Right lobe of liver (tissue), 4 donors: ENCODE data around the gene ALPP.

Experiments used
- POLR2A ChIP-seq: fragments of 450-650 bp; IDR thresholded peaks from one replicate; pipeline ENCODE4 v1.6.1; 2017; ENCODE audit warnings: antibody characterized with exemption, mild to moderate bottlenecking
- TF ChIP-seq, protein P1 (sequence below), 4 donors: fragments of 200-600 bp in 3 of 4; fragments of 450-650 bp in 1 of 4; IDR thresholded peaks; one replicate each; pipeline versions ENCODE4 v1.5.1 to v1.8.0; 2016 to 2022; ENCODE audit warnings: antibody characterized with exemption in 4 of 4, mild to moderate bottlenecking in 2 of 4
- donor health status: DM: no; HTN: no; CAD: no.
- donor health status: DM: no; HTN: no; CAD: no.
- donor health status: DM: no; HTN: yes; CAD: no.

DNA sequence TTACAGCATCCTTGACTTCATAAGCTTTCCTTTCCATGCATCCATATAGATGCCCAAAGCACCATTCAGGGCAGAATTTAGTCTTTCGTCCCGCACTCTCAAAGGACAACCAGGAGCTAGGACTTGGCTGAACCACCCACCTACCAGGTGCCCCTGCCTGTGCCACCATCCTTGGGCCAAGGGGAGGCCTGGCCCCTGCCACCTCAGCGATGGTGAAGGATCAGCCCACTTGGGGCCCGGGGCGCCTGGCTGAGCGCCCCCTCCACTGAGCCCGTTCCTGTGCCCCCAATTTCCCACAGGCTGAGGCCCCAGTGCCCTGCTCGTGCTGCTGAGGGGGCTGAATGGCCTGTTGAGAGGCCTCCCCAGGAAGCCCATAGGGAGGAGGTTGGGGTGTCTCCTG lies 33.3 kb upstream of the ALPP start:
- TF ChIP-seq, protein P1, sequence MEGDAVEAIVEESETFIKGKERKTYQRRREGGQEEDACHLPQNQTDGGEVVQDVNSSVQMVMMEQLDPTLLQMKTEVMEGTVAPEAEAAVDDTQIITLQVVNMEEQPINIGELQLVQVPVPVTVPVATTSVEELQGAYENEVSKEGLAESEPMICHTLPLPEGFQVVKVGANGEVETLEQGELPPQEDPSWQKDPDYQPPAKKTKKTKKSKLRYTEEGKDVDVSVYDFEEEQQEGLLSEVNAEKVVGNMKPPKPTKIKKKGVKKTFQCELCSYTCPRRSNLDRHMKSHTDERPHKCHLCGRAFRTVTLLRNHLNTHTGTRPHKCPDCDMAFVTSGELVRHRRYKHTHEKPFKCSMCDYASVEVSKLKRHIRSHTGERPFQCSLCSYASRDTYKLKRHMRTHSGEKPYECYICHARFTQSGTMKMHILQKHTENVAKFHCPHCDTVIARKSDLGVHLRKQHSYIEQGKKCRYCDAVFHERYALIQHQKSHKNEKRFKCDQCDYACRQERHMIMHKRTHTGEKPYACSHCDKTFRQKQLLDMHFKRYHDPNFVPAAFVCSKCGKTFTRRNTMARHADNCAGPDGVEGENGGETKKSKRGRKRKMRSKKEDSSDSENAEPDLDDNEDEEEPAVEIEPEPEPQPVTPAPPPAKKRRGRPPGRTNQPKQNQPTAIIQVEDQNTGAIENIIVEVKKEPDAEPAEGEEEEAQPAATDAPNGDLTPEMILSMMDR (IDR thresholded peaks at IDR 0.05), result no peak
- no peak for TF ChIP-seq POLR2A
